GM18519 (cell line): Measurements from ENCODE around the gene RNF25.
"Not testable (repeated sequence)": the region's sequence is repeated elsewhere in the genome, so short reads cannot be mapped to it uniquely, and the experiment has no call there.

ENCODE experiments used
- ATAC-seq: cut with Tn5 transposase; IDR thresholded peaks from one replicate; pipeline ENCODE4 v1.9.1; 2021; ENCODE audit warnings: mild to moderate bottlenecking, moderate library complexity; ENCODE audit not compliant: unreplicated experiment, low FRiP score

RNF25 gene

GRCh38 chr2:218671654-218672566 lies at the start of gene RNF25, which contains the start of gene STK36:
RNF25 (minus strand) TSS chr2:218672002; CDS start chr2:218671970, 32 bp downstream.
STK36 (plus strand) TSS chr2:218672086; CDS start chr2:218672830, 744 bp downstream.
- ATAC-seq = peak; percentile 72

GRCh38 chr2:218721488-218721887 lies 49.7 kb upstream of the RNF25 start:
- ATAC-seq = no peak

- ATAC-seq = no peak
Measured at GRCh38 chr2:218720048-218721041, 48.5 kb upstream of the RNF25 start.

GRCh38 chr2:218719457-218719856 lies 47.7 kb upstream of the RNF25 start:
- no peak for ATAC-seq

GRCh38 chr2:218718058-218718457 lies 46.3 kb upstream of the RNF25 start:
- ATAC-seq = no peak

GRCh38 chr2:218717262-218717661 lies 45.5 kb upstream of the RNF25 start:
- no peak for ATAC-seq

- no peak for ATAC-seq
Measured at GRCh38 chr2:218716070-218716469, 44.3 kb upstream of the RNF25 start.

GRCh38 chr2:218713922-218714321 lies 42.1 kb upstream of the RNF25 start:
- ATAC-seq = no peak

- no peak for ATAC-seq
Measured at GRCh38 chr2:218711550-218711929, 39.7 kb upstream of the RNF25 start.

GRCh38 chr2:218710687-218711549 lies 39.1 kb upstream of the RNF25 start, which contains the start of gene TTLL4:
TTLL4 (plus strand) TSS chr2:218710835; CDS start chr2:218737677, 26,842 bp downstream.
- ATAC-seq = peak; percentile 79

- no peak for ATAC-seq
Measured at GRCh38 chr2:218710334-218710686, 38.5 kb upstream of the RNF25 start.

- no peak for ATAC-seq
Measured at GRCh38 chr2:218709908-218710307, 38.1 kb upstream of the RNF25 start.

- no peak for ATAC-seq
Measured at GRCh38 chr2:218708086-218708485, 36.3 kb upstream of the RNF25 start.

- ATAC-seq = no peak
Measured at GRCh38 chr2:218703341-218703740, 31.5 kb upstream of the RNF25 start.

GRCh38 chr2:218701806-218702205 lies 30.0 kb upstream of the RNF25 start:
- no peak for ATAC-seq

- no peak for ATAC-seq
Measured at GRCh38 chr2:218698885-218699284, 27.1 kb upstream of the RNF25 start.

- ATAC-seq = no peak
Measured at GRCh38 chr2:218694405-218695145, 22.8 kb upstream of the RNF25 start.

- no peak for ATAC-seq
Measured at GRCh38 chr2:218691234-218691633, 19.4 kb upstream of the RNF25 start.

GRCh38 chr2:218687400-218688060 lies 15.7 kb upstream of the RNF25 start:
- ATAC-seq = not testable (repeated sequence)
